Transverse colon (tissue), 4 donors: ENCODE data around the gene HSPB7. TPM values are rescaled to one million over a fixed set of nuclear protein-coding genes. Genes with fewer than 3 reads are reported as not detected.
A peak's percentile ranks its signal among the peaks of the same experiment; 100 is the strongest.
"Not testable (repeated sequence)": the region's sequence is repeated elsewhere in the genome, so short reads cannot be mapped to it uniquely, and the experiment has no call there.

ENCODE experiments used
- DNase-seq: peaks from one replicate; pipeline ENCODE4 v3.0.0-alpha.2; 2019
- H3K27ac ChIP-seq, 4 donors: fragments of 200-600 bp; sonication (generic); 2 replicates each; pipeline ENCODE4 v1.5.1; 2016 to 2018; ENCODE audit warnings: inconsistent platforms in 4 of 4
- H3K27me3 ChIP-seq: fragments of 200-600 bp; sonication (generic); 2 replicates; pipeline ENCODE4 v1.5.1; 2017; ENCODE audit warnings: inconsistent platforms
- H3K36me3 ChIP-seq, 4 donors: fragments of 200-600 bp; sonication (generic); 2 replicates each; pipeline ENCODE4 v1.5.1; 2017 to 2019; ENCODE audit warnings: inconsistent platforms in 4 of 4
- H3K4me1 ChIP-seq, 4 donors: fragments of 200-600 bp; sonication (generic); 2 replicates each; pipeline ENCODE4 v1.5.1; 2017 to 2020; ENCODE audit warnings: inconsistent platforms in 4 of 4
- H3K4me3 ChIP-seq, 4 donors: fragments of 200-600 bp; sonication (generic); 1 replicate in 1 of 4; 2 replicates in 3 of 4; pipeline versions ENCODE4 v1.5.1 to v1.6.1; 2017 to 2019; ENCODE audit warnings: inconsistent platforms in 4 of 4
- H3K9me3 ChIP-seq, 2 donors: fragments of 200-600 bp; sonication (generic); 2 replicates each; pipeline ENCODE4 v1.5.1; 2017 to 2019; ENCODE audit warnings: inconsistent platforms in 2 of 2
- EP300 ChIP-seq: sonication (generic); formaldehyde crosslinking; IDR thresholded peaks from one replicate; pipeline ENCODE4 v1.6.1; 2017; ENCODE audit warnings: antibody characterized with exemption, low read depth
- POLR2A ChIP-seq: fragments of 450-650 bp; IDR thresholded peaks from one replicate; pipeline ENCODE4 v1.6.1; 2016; ENCODE audit warnings: antibody characterized with exemption, mild to moderate bottlenecking, moderate library complexity
- POLR2AphosphoS5 ChIP-seq, 3 donors: sonication (generic); formaldehyde crosslinking; IDR thresholded peaks; one replicate each; pipeline ENCODE4 v1.6.1; 2016; ENCODE audit warnings: antibody characterized with exemption in 3 of 3
- WGBS, 2 donors: methylation state at CpG; one replicate each; pipeline ENCODE4 v1.1.5; 2018; ENCODE audit warnings: low coverage in 1 of 2; 5-methylcytosine and 5-hydroxymethylcytosine counted together
- in situ Hi-C, 4 donors: fragments of 200-750 bp; cut with MboI; loops; one replicate each; pipeline versions ENCODE4 v1.15.0 to v1.15.1; 2017; ENCODE audit warnings: low sequenced_read_pairs in 3 of 4, low pct_ligation_motif_present in 1 of 4, low pct_unique_long_range_greater_than_20kb in 1 of 4
- intact Hi-C: fragments of 100-400 bp; cut with DNase I; formaldehyde crosslinking; loops from one replicate; pipeline ENCODE4 v1.15.1; 2023; ENCODE audit warnings: low total_unique reads
- total RNA-seq, 4 donors: library from RNA; depleted of rRNA; stranded (reverse); fragments of >200 nt; gene quantifications; one replicate each; pipeline ENCODE4 v1.1.0, GENCODE V29; 2016
- TF ChIP-seq, protein P1 (sequence below), 5 experiments: fragments of 200-600 bp in 3 of 5; fragments of 450-650 bp in 2 of 5; sonication (generic) in 3 of 5; IDR thresholded peaks; 1 replicate in 2 of 5; 2 replicates in 3 of 5; pipeline ENCODE4 v1.5.1; 2016 to 2017; ENCODE audit warnings: antibody characterized with exemption in 5 of 5, inconsistent platforms in 3 of 5, mild to moderate bottlenecking in 2 of 5, moderate library complexity in 1 of 5

HSPB7 gene
- total RNA-seq, 4 donors from 2014 or later, result 6.0 to 63.1 (median 9.2) TPM

DNA sequence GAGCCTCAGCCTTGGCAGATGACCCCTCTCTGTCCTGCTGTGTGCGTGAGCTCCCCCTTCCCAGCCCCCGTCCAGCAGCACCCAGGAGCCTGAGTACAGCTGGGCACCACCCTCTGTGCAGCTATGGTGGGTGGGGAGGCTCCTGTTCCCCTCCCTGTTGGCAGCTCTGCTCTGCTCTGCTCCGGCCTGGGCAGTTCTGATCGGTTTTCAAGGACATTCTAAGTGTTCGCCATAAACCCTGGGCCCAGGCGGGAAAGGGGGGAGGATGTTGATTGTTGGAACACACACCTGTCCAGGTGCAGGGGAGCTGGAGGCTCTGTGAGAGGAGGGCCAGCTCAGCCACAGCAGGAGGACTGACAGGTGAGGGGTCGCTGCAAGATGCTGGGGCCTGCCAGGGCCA, 25.7 kb upstream of the HSPB7 start, which contains the start of gene CLCNKB:
CLCNKB (plus strand) TSS at position 262 of the 400 bp plus-strand sequence. CDS start 711 bp downstream, outside the sequence.
- WGBS, 2 donors, result 46% methylated on average over 7 of the region's 7 CpGs; no CpG with 5 or more reads in 1 of the 2 donors

DNA sequence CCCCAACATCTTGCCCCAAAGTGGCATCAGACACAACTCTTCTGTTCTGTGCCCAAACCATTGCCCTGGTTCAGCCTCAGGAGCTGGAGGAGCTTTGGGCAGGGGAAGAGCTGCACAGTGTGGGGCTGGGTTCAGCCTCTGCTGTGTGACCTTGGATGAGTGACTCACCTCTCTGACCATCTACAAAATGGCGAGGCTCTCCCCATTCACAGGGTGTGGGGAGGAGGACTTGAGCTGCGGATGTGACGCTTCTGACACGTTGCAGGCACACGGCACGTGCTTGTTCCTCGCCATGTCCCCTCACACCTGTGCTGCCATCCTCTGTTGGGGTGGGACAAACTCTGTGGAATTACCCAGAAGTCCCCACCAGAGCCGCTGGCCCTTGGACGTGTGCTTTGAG, 24.8 kb upstream of the HSPB7 start:
- WGBS, 2 donors, result 96% methylated on average over 7 of the region's 9 CpGs; no CpG with 5 or more reads in 1 of the 2 donors
- H3K36me3 ChIP-seq, H3K27me3 ChIP-seq, in situ Hi-C loops, H3K4me3 ChIP-seq, intact Hi-C loops, H3K27ac ChIP-seq, H3K9me3 ChIP-seq, DNase-seq, H3K4me1 ChIP-seq: not testable (repeated sequence)

More for the DNA sequence above, 25.7 kb upstream of the HSPB7 start, which contains the start of gene CLCNKB:
- peak; percentile 51 for DNase-seq
- Histone ChIP-seq H3K4me1 (peaks cover 0 to 1% (median under 1%) of the 10 kb centered on the region in 4 donors), H3K9me3 (no peaks in the 10 kb centered on the region), H3K27me3 (no peaks in the 10 kb centered on the region), H3K4me3 (no peak within 1 kb of the TSS), H3K27ac (no peak within 1 kb of the TSS), H3K36me3 (no peaks in the 10 kb centered on the region)
- in situ Hi-C loops, result no loop called here
- intact Hi-C loops, result no loop called here
- TF ChIP-seq POLR2A, result no peak
- no peak for TF ChIP-seq EP300
- TF ChIP-seq POLR2AphosphoS5 (IDR thresholded peaks at IDR 0.05), result no peak
- TF ChIP-seq, protein P1, sequence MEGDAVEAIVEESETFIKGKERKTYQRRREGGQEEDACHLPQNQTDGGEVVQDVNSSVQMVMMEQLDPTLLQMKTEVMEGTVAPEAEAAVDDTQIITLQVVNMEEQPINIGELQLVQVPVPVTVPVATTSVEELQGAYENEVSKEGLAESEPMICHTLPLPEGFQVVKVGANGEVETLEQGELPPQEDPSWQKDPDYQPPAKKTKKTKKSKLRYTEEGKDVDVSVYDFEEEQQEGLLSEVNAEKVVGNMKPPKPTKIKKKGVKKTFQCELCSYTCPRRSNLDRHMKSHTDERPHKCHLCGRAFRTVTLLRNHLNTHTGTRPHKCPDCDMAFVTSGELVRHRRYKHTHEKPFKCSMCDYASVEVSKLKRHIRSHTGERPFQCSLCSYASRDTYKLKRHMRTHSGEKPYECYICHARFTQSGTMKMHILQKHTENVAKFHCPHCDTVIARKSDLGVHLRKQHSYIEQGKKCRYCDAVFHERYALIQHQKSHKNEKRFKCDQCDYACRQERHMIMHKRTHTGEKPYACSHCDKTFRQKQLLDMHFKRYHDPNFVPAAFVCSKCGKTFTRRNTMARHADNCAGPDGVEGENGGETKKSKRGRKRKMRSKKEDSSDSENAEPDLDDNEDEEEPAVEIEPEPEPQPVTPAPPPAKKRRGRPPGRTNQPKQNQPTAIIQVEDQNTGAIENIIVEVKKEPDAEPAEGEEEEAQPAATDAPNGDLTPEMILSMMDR (IDR thresholded peaks at IDR 0.05), result no peak

DNA sequence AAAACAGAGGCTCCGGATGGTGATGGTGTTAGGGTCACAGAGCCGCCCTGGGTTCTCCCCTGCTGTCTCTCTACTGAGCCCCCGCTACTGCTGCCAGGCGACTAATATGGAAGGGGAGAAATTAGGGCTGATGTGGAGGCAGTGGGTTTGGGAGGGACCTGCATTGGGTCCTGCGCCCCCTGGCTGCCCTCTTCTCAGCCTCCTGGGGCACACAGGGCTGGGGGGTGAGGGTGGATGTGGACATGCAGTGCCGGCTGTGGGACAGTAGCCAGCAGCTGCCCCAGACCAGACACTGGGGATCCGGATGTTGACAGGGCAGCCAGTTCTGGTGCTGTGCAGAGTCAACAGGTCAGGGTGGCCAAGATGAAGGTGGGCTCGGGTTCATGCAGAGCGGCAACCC, 24.3 kb upstream of the HSPB7 start:
- 90% methylated on average over 8 of the region's 9 CpGs; no CpG with 5 or more reads in 1 of the 2 donors for WGBS, 2 donors
- Histone ChIP-seq H3K4me1 (no peaks in the 10 kb centered on the region), H3K36me3 (no peaks in the 10 kb centered on the region), H3K27ac (no peak overlapping the region), H3K27me3 (no peaks in the 10 kb centered on the region), H3K9me3 (no peaks in the 10 kb centered on the region), H3K4me3 (no peak overlapping the region)
- DNase-seq, result no peak
- intact Hi-C loops (no loop called here), in situ Hi-C loops (no loop called here)
- TF ChIP-seq EP300 (no peak), POLR2AphosphoS5 (IDR thresholded peaks at IDR 0.05) (no peak), POLR2A (no peak)
- TF ChIP-seq, protein P1 (IDR thresholded peaks at IDR 0.05), result no peak

GRCh38 chr1:16041200-16041599, 23.4 kb upstream of the HSPB7 start:
- Histone ChIP-seq H3K27me3 (no peaks in the 10 kb centered on the region), H3K4me3 (no peak overlapping the region), H3K9me3 (no peaks in the 10 kb centered on the region), H3K36me3 (no peaks in the 10 kb centered on the region), H3K4me1 (no peaks in the 10 kb centered on the region), H3K27ac (no peak overlapping the region)
- 44 to 70% methylated on average over 3 to 8 of the region's 8 CpGs for WGBS, 2 donors
- DNase-seq, result no peak
- in situ Hi-C loops, result no loop called here
- intact Hi-C loops, result no loop called here
- TF ChIP-seq, protein P1 (IDR thresholded peaks at IDR 0.05), result no peak
- TF ChIP-seq POLR2A (no peak), POLR2AphosphoS5 (IDR thresholded peaks at IDR 0.05) (no peak), EP300 (no peak)

DNA sequence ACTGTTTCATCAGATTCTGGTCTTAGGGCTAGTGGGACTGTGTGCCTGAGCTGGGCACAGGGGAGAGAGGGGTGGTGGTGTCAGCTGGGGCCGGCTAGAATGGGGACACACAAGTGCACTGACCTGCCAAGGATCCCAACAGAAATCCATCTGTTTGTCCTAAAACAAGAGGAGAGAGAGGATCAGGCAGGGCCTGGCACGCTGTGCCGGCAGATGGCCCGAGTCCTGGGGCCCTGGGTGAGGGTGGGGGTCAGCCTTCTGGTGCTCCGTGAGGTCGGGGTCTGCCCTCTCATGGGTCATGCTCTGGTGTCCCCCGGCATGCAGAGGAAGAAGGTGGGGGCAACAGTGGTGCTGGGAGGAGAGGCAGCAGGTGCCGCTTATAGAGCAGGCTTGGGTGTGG, 22.0 kb upstream of the HSPB7 start:
- in situ Hi-C loops, H3K27ac ChIP-seq, H3K27me3 ChIP-seq, H3K4me3 ChIP-seq, H3K9me3 ChIP-seq, H3K36me3 ChIP-seq, H3K4me1 ChIP-seq, intact Hi-C loops, DNase-seq: not testable (repeated sequence)
- WGBS, 2 donors, result 72% methylated on average over 4 of the region's 8 CpGs; no CpG with 5 or more reads in 1 of the 2 donors
